Coronary artery (tissue), 2 donors: ENCODE data around the gene SAMD8.
"Not testable (repeated sequence)": the region's sequence is repeated elsewhere in the genome, so short reads cannot be mapped to it uniquely, and the experiment has no call there.

Experiments
- DNase-seq: peaks from one replicate; pipeline ENCODE4 v3.0.0-alpha.2; 2017; ENCODE audit warnings: low spot score
- H3K27ac ChIP-seq, 2 donors: fragments of 200-600 bp; sonication (generic); one replicate each; pipeline ENCODE4 v1.5.1; 2016 to 2019
- H3K4me3 ChIP-seq: fragments of 200-600 bp; sonication (generic); 2 replicates; pipeline ENCODE4 v1.5.1; 2016; ENCODE audit warnings: mild to moderate bottlenecking, moderate library complexity
- TF ChIP-seq, protein P1 (sequence below): fragments of 200-600 bp; sonication (generic); IDR thresholded peaks from one replicate; pipeline ENCODE4 v1.5.1; 2019; ENCODE audit warnings: antibody characterized with exemption

The SAMD8 gene

GRCh38 chr10:75107756-75108683 lies 3.4 kb upstream of the SAMD8 start:
- no peak overlapping the region for H3K4me3 ChIP-seq
- no peak for DNase-seq
- TF ChIP-seq, protein P1, sequence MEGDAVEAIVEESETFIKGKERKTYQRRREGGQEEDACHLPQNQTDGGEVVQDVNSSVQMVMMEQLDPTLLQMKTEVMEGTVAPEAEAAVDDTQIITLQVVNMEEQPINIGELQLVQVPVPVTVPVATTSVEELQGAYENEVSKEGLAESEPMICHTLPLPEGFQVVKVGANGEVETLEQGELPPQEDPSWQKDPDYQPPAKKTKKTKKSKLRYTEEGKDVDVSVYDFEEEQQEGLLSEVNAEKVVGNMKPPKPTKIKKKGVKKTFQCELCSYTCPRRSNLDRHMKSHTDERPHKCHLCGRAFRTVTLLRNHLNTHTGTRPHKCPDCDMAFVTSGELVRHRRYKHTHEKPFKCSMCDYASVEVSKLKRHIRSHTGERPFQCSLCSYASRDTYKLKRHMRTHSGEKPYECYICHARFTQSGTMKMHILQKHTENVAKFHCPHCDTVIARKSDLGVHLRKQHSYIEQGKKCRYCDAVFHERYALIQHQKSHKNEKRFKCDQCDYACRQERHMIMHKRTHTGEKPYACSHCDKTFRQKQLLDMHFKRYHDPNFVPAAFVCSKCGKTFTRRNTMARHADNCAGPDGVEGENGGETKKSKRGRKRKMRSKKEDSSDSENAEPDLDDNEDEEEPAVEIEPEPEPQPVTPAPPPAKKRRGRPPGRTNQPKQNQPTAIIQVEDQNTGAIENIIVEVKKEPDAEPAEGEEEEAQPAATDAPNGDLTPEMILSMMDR, result no peak
- H3K27ac ChIP-seq, result no peak overlapping the region

DNA sequence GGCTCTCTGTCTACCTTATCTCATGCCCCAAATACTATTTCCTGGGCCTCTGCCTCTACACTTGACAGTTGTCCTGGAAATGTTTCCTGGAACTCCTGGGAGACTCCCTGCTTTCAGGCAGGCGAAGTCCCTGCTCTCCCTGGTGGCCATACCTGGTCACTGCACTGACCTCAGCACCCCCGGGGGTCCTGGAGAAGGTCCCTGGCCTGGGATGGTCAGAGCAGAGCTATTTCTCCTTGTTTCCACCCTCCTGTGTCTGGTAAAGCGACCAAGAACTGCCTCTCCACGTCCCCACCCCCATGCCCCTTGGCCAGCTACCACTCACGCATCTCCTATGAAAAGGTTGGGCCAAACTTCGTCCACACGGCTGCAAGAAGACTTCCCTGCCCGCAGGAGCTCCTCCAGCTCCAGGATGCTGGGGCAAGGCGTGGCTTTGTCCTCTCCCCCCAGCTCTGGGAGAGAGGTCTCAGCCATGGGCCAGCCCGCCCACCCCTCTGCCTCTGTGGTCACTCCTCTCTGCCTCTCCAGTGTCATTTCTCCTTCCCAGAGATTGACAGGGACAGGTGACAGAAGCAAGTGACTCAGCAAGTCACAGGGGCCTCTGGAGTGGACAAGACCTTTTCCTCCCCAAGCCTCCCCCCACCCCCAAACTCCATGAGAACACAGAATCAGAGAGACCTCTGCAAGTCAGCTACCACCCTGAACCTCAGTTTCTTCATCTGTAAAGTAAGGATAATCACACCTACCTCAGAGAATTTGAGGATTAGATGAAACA lies 2.6 kb upstream of the SAMD8 start:
- TF ChIP-seq, protein P1, result no peak
- Histone ChIP-seq H3K27ac (no peak overlapping the region), H3K4me3 (no peak overlapping the region)
- DNase-seq, result no peak

GRCh38 chr10:75109459-75109778 lies 2.0 kb upstream of the SAMD8 start:
- H3K27ac ChIP-seq, result no peak overlapping the region
- H3K4me3 ChIP-seq, result no peak overlapping the region
- DNase-seq, result no peak
- TF ChIP-seq, protein P1, result no peak

DNA sequence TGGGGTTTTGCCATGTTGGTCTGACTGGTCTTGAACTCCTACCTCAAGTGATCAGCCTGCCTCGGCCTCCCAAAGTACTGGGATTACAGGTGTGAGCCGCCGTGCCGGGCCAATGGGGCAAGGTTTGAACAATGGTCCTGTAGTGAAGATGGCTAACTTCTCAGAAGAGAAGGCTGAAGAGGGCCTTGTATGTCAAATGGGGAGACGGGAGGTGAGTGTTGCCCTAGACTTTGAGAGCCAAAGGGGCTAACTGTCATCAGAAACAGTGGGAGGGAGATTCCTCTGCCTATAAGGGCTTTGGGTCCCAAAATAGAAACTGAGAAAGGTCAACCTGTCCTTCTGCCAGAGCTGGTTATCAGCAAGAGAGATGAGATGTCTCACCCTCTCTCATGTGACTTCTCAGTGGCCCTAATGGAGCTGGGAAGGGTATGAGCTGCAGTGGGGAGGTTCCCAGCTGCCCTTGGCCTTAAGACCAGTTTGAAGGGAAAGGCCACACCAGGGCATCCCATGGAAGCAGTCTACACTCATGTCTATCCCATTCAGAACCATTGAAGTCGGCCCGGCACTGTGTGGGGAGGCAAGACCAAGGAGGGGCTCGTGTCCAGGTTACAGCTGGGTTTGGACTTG lies 1.3 kb upstream of the SAMD8 start:
- H3K4me3 ChIP-seq, result no peak overlapping the region
- DNase-seq, result no peak

DNA sequence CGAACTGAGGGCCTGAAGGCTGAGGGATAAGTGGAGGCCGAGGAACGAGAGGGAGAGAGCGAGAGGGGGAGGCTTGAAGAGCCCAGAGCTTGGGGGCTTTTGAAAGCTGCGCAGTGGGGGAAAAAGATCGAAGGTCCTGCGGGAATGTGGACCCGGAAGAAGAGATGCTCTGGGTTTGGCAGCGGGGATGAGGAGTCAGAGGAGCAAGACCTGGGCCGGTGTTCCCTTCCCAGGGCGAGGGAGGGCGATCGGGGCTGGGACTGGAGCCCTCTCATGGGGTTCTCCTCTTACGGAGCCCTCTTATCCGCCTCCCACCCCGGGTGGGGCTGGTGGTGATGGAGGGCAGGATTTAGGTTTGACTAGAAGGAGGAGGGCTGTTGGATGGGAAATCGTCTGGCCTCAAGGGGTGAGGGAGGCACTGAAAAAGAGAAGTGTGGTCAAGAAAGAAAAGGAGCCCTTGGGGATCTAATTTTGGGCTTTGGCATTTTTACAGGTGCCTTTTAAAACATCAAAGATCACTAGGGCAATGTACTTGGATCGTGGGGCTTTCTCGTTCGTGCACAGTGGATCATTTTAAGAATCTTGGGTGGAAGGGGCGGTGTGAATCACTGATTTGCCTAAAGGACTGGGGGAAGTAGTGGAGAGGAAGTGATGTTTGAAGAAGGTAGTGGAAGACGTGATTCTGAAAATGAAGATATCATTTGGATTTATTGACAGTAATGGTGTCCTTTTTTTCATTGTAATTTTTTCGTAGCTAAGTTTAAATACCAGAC lies 637 bp downstream of the SAMD8 start:
- H3K4me3 ChIP-seq, result peak overlapping the region; percentile 89

More for the DNA sequence above, 1.3 kb upstream of the SAMD8 start:
- TF ChIP-seq, protein P1, result no peak
- peak overlapping the region in 1 of 2 donors; percentile 97 for H3K27ac ChIP-seq

GRCh38 chr10:75115137-75115536 lies 3.7 kb downstream of the SAMD8 start:
- TF ChIP-seq, protein P1, result no peak
- no peak for DNase-seq
- no peak overlapping the region for H3K4me3 ChIP-seq
- H3K27ac ChIP-seq, result no peak overlapping the region

More for the DNA sequence above, 637 bp downstream of the SAMD8 start:
- peak; percentile 86 for DNase-seq
- peak overlapping the region; percentile 96 to 97 for H3K27ac ChIP-seq
- TF ChIP-seq, protein P1, result no peak

GRCh38 chr10:75116941-75117775 lies 5.7 kb downstream of the SAMD8 start:
- not testable (repeated sequence) for DNase-seq, H3K27ac ChIP-seq, H3K4me3 ChIP-seq
